GM12801 (cell line): Measurements from ENCODE around the gene MIS18BP1.

Source experiments
- CTCF ChIP-seq: IDR thresholded peaks from one replicate; pipeline ENCODE4 v1.5.1; 2011; ENCODE audit warnings: control low read depth; ENCODE audit not compliant: insufficient read length; ENCODE audit errors: extremely low read depth

MIS18BP1 gene

GRCh38 chr14:45252366-45253069, 484 bp downstream of the MIS18BP1 start:
- TF ChIP-seq CTCF = no peak

- TF ChIP-seq CTCF = no peak
Measured at GRCh38 chr14:45251912-45252311, 1.1 kb downstream of the MIS18BP1 start.

DNA sequence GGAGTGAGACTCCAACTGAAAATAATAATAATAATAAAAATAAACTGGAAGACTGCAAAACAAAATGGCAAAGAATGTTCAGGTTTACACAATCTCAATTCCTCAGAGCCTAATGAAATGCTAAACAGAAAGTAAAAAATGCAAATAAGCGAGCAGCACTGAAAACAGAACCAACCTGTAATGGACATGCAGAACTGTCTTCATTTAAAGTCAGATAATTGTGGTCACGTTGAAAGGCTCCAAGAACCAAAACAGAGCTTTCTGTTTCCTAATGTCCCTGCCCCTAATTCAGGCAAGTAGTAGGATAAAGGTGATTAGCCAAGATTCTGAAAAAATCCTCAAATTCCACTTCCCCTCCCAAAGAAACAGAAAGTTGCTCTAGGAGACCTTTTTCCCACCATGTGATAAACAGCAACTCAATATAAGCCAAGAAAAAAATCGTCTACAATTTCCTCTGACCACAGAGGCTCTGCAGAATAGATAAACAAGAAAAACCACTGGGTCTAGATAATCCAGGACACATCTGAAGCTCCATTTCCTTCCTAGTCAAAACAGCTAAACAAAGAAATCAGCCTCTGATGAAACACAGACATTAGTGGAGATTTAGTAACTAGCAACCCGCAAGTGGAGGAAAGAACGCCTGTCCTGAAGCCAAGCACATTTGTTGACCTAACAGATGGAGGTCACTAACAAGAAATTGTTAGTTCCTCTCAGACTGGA, 3.0 kb downstream of the MIS18BP1 start:
- no peak for TF ChIP-seq CTCF

GRCh38 chr14:45247427-45247826, 5.6 kb downstream of the MIS18BP1 start:
- TF ChIP-seq CTCF = no peak

- TF ChIP-seq CTCF = no peak
Measured at GRCh38 chr14:45246691-45247090, 6.3 kb downstream of the MIS18BP1 start.

GRCh38 chr14:45246151-45246550, 6.9 kb downstream of the MIS18BP1 start:
- no peak for TF ChIP-seq CTCF

GRCh38 chr14:45242706-45243105, 10.3 kb downstream of the MIS18BP1 start:
- TF ChIP-seq CTCF = no peak
